SK-N-DZ (cell line): ENCODE data around the gene SHCBP1L.

Experiments used
- DNase-seq: peaks from one replicate; pipeline ENCODE4 v3.0.0-alpha.2; 2015; ENCODE audit warnings: low spot score

SHCBP1L gene

GRCh38 chr1:182890927-182891610 lies 61.9 kb downstream of the SHCBP1L start:
- no peak for DNase-seq

- no peak for DNase-seq
These were observed 63.0 kb downstream of the SHCBP1L start for GRCh38 chr1:182889997-182890396.

- no peak for DNase-seq
These were observed 64.0 kb downstream of the SHCBP1L start for GRCh38 chr1:182888736-182889531.

GRCh38 chr1:182886985-182887384 lies 66.0 kb downstream of the SHCBP1L start:
- DNase-seq, result no peak

GRCh38 chr1:182885591-182885990 lies 67.4 kb downstream of the SHCBP1L start:
- no peak for DNase-seq

GRCh38 chr1:182884872-182885271 lies 68.1 kb downstream of the SHCBP1L start:
- DNase-seq, result no peak

GRCh38 chr1:182877842-182878241 lies 75.1 kb downstream of the SHCBP1L start:
- no peak for DNase-seq

GRCh38 chr1:182877331-182877730 lies 75.6 kb downstream of the SHCBP1L start:
- DNase-seq, result no peak

- DNase-seq, result no peak
These were observed 77.1 kb downstream of the SHCBP1L start for GRCh38 chr1:182875889-182876288.

- DNase-seq, result no peak
These were observed 80.1 kb downstream of the SHCBP1L start for GRCh38 chr1:182872881-182873280.

GRCh38 chr1:182869241-182869666 lies 83.7 kb downstream of the SHCBP1L start:
- DNase-seq, result no peak

GRCh38 chr1:182867861-182868260 lies 85.1 kb downstream of the SHCBP1L start:
- DNase-seq, result no peak

- no peak for DNase-seq
These were observed 89.0 kb downstream of the SHCBP1L start for GRCh38 chr1:182863940-182864339.

GRCh38 chr1:182862827-182863226 lies 90.1 kb downstream of the SHCBP1L start:
- no peak for DNase-seq

GRCh38 chr1:182861994-182862393 lies 91.0 kb downstream of the SHCBP1L start:
- no peak for DNase-seq

GRCh38 chr1:182860658-182861057 lies 92.3 kb downstream of the SHCBP1L start:
- no peak for DNase-seq

GRCh38 chr1:182857212-182857611 lies 95.8 kb downstream of the SHCBP1L start:
- DNase-seq, result no peak

- no peak for DNase-seq
These were observed 97.1 kb downstream of the SHCBP1L start for GRCh38 chr1:182855911-182856310.

- no peak for DNase-seq
These were observed 101.1 kb downstream of the SHCBP1L start for GRCh38 chr1:182851825-182852224.

GRCh38 chr1:182850319-182850718 lies 102.6 kb downstream of the SHCBP1L start:
- DNase-seq, result no peak
